ENCODE measurements around the gene ASPSCR1. TPM values are rescaled to one million over a fixed set of nuclear protein-coding genes. Genes with fewer than 3 reads are reported as not detected.
A peak's percentile ranks its signal among the peaks of the same experiment; 100 is the strongest.

Gene ASPSCR1
- total and polyA plus RNA-seq, 2 of the 13 experiments (the other 11 are each of a cell fraction or from before 2014, with no cell fraction given): 274 to 314 TPM

DNA sequence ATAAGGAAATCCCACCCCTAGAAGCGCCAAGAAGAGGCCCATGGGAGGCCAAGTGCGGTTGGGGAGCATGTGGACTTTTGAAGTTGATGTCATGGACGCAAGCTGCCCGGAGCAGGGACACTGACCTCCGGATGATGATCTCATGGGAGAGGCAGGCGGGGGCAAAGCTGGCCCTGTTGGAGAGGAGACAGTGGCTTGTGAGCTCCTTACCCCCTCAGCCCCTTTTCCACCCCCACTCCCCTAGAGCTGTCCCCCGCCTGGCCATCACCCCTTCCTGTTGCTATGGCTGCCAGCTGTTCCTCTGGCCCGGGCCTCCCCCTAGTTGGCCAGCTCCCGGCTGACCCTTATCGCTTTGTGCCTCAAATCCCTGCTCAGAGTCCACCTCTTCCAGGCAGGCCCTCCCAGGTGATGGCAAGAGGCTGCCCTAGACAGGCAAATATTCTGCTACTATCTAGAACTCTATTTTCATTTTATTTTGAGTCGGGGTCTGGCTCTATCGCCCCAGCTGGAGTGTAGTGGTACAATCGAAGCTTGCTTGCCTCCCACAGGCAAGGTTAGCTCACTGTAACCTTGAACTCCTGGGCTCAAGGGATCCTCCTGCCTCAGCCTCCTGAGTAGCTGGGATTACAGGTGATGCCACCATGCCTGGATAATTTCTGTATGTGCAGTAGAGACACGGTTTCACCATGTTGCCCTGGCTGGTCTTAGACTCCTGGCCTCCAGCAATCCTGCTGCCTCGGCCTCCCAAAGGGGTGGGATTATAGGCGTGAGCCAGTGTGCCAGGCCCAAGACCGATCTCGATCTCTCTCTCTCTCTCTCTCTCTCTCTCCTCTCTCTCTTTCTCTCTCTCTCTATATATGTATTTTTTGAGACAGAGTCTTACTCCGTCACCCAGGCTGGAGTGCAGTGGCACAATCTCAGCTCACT is 23.0 kb upstream of the ASPSCR1 start (continued):
- no peak for TF ChIP-seq BRD4 (CRISPR knock-in tag; IDR thresholded peaks at IDR 0.05)
- TF ChIP-seq AGO2 (optimal IDR thresholded peaks at IDR 0.05; ENCODE audit: low read depth, low read length): peak; percentile 65
- TF ChIP-seq CC2D1A (CRISPR knock-in tag; IDR thresholded peaks at IDR 0.05): 0 out of 2 replicates have a peak, but pooled peaks have one; percentile 34
- 0 out of 4 replicates have a peak, but pooled peaks of 1 of the 2 experiments have one; percentile 28 for TF ChIP-seq ATF4 (CRISPR knock-in tag; IDR thresholded peaks at IDR 0.05)
- no peak for TF ChIP-seq SP2 (CRISPR knock-in tag; IDR thresholded peaks at IDR 0.05)
- no peak for TF ChIP-seq BCL6 (CRISPR knock-in tag; IDR thresholded peaks at IDR 0.05)
- TF ChIP-seq RBM22 (optimal IDR thresholded peaks at IDR 0.05; ENCODE audit: low read length): peak; percentile 57
- TF ChIP-seq NONO (IDR thresholded peaks at IDR 0.05): no peak
- no peak for TF ChIP-seq NONO (CRISPR knock-in tag; conservative IDR thresholded peaks at IDR 0.05)
- TF ChIP-seq, protein P1, sequence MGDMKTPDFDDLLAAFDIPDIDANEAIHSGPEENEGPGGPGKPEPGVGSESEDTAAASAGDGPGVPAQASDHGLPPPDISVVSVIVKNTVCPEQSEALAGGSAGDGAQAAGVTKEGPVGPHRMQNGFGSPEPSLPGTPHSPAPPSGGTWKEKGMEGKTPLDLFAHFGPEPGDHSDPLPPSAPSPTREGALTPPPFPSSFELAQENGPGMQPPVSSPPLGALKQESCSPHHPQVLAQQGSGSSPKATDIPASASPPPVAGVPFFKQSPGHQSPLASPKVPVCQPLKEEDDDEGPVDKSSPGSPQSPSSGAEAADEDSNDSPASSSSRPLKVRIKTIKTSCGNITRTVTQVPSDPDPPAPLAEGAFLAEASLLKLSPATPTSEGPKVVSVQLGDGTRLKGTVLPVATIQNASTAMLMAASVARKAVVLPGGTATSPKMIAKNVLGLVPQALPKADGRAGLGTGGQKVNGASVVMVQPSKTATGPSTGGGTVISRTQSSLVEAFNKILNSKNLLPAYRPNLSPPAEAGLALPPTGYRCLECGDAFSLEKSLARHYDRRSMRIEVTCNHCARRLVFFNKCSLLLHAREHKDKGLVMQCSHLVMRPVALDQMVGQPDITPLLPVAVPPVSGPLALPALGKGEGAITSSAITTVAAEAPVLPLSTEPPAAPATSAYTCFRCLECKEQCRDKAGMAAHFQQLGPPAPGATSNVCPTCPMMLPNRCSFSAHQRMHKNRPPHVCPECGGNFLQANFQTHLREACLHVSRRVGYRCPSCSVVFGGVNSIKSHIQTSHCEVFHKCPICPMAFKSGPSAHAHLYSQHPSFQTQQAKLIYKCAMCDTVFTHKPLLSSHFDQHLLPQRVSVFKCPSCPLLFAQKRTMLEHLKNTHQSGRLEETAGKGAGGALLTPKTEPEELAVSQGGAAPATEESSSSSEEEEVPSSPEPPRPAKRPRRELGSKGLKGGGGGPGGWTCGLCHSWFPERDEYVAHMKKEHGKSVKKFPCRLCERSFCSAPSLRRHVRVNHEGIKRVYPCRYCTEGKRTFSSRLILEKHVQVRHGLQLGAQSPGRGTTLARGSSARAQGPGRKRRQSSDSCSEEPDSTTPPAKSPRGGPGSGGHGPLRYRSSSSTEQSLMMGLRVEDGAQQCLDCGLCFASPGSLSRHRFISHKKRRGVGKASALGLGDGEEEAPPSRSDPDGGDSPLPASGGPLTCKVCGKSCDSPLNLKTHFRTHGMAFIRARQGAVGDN (CRISPR knock-in tag; IDR thresholded peaks at IDR 0.05): peak; percentile 58
- TF ChIP-seq TGIF2 (CRISPR knock-in tag; IDR thresholded peaks at IDR 0.05): 0 out of 2 replicates have a peak, but pooled peaks have one; percentile 42
- TF ChIP-seq CBX1 (IDR thresholded peaks at IDR 0.05; ENCODE audit: low read depth): no peak
- no peak for TF ChIP-seq TSC22D2 (CRISPR knock-in tag; IDR thresholded peaks at IDR 0.05; ENCODE audit: borderline replicate concordance)
- no peak for TF ChIP-seq ZNF329 (CRISPR knock-in tag; IDR thresholded peaks at IDR 0.05; ENCODE audit: low read depth)
- TF ChIP-seq SALL2 (CRISPR knock-in tag; IDR thresholded peaks at IDR 0.05): peak; percentile 76; the same call in 1 of the 2 replicates
- TF ChIP-seq FOXA3 (CRISPR knock-in tag; IDR thresholded peaks at IDR 0.05): 0 out of 2 replicates have a peak, but pooled peaks have one; percentile 9
- 0 out of 2 replicates have a peak, but pooled peaks have one; percentile 24 for TF ChIP-seq ZNF503 (CRISPR knock-in tag; IDR thresholded peaks at IDR 0.05)
- TF ChIP-seq ZNF121 (CRISPR knock-in tag; IDR thresholded peaks at IDR 0.05): peak; percentile 82
